ENCODE measurements around the gene GAMT. TPM values are rescaled to one million over a fixed set of nuclear protein-coding genes. Genes with fewer than 3 reads are reported as not detected.

GAMT gene
- total RNA-seq, 1 experiment from 2014 or later = 37.7 TPM

DNA sequence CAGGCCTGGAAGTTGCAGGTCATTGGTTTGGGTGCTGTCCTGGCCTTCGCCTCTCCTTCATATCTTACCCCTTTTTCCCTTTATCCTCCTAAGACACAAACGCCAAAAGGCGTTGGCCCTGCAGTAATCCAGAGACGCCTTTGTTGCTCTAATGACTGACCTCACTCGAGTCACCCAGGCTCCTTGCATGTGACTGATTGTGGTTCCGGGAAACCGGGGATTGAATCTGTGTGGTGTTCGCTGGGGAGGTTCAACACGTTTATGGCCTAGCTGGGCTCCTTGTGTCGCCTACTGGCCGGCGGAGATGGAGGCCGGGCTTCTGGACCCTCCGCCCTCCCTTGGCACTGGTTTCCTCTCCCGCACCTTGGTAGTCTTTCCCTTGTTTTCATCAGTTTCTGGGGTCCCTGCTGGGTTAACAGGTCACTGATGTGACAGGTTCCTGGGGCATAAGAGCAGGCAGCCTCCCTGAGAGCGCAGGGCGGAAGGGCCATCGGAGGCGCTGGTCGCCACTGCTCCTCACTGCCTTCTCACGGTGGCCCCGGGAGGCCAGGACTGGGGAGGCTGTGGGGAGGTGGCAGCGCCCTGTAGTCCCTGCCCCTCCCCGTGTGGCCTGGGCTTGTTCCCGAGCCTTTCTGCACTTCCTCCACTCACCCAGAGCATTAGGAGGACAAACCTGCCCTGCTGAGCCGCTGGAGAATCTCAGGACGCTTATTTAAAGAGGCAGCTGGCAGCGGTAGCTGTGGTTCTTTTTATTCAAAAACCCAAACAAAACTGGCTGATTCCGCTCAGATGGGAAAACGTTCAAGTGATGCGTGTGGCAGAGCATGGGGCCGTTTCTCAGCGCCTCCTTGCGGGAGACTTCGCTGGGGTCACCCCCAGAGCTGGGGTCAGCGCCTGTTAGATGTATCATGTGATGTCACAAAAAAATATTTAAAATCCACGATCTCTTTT lies 35.7 kb downstream of the GAMT start:
- DNase-seq (ENCODE audit: low read depth) = no peak

DNA sequence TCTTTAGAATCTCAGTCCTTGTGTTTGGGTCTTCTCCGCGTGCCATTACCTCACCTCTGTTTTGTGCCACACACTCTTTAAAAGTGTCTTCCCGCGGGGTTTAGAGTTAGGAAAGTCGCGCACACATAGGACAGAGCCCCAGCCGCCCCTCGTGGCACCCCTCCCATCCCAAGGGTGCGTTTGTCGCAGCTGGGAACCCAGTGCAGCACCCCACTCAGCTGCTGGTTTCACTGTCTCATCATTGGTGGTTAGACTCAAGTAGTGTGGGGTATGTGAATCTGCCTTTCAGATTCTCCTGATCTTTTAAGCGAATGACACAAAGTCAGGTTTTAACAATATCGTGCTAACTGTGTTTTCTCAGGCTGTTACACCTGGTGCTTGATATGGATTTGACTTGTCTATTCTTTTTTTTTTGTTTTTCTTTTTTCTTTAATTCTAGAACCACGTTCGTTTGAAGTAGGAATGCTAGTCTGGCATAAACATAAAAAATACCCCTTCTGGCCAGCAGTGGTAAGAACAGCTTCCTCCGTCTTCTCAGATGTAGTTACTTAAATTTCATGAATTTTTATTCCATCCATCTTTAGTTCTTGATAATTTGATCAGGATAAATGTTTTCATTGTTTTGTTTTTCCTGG lies 37.2 kb downstream of the GAMT start:
- no peak for DNase-seq (ENCODE audit: low read depth)

DNA sequence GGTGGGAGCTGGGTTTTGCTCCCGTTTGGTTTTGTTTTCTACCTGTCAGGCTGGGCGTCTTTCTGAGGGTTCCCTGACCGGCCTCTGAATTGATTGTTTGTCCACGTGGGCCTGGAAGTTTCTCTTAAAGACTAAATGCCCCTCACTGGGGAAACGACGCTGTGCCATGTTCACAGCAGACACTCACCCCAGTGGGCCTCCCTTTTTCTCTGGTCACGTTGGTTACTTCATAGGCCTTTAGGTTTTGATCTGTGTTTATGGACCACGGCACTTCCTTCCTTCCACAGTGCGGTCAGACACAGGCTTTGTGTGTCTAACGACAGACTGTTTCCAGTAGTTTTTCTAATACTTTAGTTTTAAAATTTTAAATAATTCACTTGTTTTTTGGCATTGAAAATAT lies 37.7 kb downstream of the GAMT start:
- DNase-seq (ENCODE audit: low read depth) = no peak

DNA sequence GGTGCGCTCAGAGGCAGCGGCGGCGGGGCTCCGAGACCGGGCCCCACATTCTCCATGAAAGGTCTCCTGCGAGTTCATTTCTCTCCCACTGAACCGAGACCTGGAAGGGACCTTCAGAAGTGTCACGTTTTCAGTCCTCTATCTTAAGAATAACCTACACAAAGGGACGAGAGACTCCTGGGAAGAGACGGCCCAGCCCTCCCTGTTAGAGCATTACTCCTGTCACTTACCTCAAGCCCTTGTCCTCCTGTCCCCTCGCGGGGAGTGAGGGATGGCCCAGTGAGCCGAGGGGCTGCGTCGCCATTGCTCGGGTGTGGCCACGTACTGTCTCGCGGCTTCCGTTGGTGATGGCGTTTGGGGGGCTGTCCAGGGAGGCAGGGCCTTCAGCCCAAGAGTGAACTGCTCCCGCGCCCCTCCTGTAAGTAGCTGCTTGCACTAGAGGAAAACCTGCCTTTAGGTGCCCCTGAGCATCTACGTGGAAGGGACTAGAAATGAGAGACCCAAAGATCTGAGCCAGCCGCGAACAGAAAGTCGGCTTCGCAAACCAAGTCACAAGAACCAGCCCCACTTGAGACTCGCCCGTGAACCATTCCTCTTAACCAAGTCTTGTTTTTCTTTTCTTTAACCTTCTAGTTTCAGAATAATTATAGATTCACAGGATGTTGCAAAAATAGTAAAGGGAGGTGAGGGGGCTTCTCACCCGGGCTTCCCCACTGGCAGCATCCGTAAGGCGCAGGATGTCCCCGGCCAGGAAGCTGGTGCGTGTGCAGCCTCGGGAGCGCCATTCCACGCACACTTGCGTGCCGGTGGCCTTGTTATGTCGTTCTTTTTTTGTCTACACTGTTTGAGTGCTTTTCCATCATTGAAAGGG lies 38.7 kb downstream of the GAMT start:
- DNase-seq (ENCODE audit: low read depth) = no peak

DNA sequence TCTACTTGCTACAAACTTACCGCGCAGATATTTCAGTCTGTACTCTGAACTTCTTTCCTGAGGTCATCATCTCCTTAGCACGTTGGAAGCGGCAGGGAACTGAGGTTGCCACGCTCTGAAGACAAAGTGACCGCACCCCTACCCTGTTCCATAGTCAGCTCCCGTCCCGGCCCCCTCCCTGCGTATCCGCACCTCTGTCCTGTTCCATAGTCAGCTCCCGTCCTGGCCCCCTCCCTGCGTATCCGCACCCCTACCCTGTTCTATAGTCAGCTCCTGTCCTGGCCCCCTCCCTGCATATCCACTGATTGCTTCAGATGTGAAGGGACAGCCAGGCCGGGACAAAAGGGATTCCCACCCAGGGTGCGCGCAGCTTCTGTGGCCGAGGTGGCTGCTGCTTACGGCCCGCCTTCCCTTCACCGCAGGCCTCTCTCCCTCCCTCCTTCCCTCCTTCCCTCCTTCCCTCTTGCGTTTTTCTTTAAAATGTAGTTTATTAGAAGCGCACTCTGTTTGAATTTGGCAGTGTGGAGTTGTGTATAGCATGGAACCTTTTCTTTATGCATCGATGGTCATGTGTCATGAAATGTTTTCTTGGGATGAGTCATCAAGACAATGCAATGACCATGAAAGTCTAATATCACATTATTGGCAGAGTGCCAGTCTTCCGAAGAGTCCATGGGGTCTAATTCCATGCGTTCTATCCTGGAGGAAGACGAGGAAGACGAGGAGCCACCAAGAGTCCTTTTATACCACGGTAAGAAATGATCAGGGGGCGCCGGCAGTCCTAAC lies 39.5 kb downstream of the GAMT start:
- DNase-seq (ENCODE audit: low read depth) = peak; percentile 74

DNA sequence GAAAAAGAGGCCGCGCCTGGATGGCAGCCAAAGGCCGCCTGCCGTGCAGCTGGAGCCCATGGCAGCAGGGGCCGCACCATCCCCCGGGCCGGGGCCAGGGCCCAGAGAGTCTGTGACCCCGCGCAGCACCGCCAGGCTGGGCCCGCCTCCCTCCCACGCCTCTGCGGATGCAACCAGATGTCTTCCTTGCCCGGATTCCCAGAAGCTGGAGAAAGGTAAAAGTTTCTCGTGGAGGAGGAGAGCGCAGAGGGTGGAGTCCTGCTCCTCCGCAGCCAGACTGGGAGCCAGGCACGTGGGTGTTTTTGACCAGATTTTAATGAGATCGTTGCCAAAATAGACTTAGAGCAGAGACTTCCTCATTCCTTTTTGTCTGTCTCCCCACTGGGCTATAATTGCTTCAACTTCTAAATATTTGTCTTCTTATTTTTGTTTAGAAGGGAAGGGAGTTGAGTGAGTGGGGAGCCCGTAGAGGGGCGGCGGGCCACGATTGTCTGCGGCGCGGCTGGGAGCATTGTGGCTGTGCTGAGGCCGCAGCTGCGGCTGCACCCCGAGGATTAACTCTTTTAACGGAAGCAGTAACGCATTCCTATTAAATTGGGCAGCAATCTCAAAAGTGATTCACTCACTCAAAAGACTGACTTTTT lies 40.4 kb downstream of the GAMT start:
- peak; percentile 75 for DNase-seq (ENCODE audit: low read depth)

DNA sequence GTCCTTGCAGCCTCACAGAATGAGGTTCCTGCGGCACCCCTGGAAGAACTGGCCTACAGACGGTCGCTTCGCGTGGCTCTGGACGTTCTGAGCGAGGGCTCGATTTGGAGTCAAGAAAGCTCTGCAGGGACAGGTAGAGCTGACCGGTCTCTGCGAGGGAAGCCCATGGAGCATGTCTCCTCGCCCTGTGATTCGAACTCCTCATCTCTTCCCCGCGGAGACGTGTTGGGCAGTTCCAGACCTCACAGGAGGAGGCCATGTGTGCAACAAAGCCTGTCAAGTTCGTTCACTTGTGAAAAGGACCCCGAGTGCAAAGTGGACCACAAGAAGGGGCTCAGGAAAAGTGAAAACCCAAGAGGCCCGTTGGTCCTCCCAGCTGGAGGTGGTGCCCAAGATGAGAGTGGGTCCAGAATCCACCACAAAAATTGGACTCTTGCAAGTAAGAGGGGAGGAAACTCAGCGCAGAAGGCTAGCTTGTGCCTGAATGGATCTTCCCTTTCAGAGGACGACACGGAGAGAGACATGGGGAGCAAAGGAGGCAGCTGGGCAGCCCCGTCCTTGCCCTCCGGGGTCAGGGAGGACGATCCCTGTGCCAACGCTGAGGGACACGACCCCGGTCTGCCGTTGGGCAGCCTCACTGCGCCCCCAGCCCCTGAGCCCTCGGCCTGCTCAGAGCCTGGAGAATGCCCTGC lies 41.1 kb downstream of the GAMT start:
- no peak for DNase-seq (ENCODE audit: low read depth)

DNA sequence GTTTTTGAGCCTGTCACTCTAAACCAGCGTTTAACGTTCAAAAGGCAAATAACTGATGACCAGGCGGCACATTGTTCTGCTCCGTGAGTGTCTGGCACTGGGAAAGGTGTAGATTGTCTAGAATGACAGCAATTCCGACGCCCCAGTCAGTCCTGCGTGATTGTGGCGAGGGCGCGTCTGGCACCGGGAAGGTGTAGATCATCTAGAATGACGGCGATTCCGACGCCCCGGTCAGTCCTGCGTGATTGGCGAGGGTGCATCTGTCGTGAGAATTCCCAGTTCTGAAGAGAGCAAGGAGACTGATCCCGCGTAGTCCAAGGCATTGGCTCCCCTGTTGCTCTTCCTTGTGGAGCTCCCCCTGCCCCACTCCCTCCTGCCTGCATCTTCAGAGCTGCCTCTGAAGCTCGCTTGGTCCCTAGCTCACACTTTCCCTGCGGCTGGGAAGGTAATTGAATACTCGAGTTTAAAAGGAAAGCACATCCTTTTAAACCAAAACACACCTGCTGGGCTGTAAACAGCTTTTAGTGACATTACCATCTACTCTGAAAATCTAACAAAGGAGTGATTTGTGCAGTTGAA lies 43.7 kb downstream of the GAMT start:
- DNase-seq (ENCODE audit: low read depth) = no peak

DNA sequence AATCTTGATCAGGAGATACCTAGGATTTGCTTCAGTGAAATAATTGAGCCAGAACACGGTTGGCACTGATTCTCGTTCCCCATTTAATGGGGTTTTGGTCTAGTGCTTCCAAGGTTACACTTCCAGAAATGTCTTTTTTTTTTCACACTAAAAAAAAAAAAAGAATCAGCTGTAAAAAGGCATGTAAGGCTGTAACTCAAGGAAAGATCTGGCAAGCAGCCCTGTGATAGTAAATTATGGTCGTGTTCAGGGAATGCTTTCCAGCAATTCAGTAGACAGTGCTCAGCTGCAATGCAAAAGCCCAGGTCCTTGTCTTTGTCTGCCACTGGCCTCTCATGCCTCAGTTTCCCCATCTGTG lies 44.9 kb downstream of the GAMT start:
- DNase-seq (ENCODE audit: low read depth) = no peak

DNA sequence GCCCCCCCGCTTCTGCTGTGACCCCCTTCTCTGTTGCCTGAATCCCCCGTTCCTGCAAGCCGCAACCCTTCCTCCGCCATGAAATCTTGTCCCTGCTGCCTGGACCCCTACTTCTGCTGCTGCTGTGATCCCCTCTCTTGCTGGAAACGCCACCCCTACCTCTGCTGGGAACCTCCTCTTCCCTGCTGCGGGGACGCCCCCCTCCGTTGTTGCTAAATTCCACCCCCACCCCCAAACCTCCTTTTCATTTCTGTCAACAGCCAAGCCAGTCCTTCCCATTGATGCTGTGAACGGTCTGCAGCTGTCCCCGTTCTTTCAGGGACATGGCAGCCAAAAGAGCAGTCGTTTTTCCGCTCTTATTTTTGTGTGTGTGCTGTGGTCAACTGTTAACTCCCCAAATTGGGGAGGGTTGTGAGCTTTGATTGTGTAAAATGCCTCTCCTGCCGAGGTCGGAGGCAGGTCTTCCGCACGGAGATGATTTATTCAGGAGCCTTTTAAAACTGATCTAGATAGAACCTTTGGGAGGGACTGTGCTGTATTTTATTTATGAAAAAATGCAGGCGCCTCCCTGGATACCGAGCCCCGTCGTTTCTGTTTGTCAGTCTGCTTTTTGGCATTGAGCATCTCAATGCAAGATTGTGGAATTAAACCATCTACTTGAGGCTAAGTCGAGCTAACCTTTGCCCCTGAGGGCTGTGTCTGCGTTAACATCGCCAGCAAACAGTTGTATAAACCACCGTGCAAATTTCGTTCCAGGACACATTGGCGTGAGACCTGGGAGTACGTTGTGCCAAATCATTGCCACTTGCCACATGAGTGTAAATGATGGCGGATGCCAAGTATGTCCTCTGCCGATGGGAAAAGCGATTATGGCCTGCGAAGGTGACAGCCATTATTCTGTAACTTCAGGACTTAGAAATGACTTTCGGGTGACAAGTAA lies 45.5 kb downstream of the GAMT start:
- no peak for DNase-seq (ENCODE audit: low read depth)

DNA sequence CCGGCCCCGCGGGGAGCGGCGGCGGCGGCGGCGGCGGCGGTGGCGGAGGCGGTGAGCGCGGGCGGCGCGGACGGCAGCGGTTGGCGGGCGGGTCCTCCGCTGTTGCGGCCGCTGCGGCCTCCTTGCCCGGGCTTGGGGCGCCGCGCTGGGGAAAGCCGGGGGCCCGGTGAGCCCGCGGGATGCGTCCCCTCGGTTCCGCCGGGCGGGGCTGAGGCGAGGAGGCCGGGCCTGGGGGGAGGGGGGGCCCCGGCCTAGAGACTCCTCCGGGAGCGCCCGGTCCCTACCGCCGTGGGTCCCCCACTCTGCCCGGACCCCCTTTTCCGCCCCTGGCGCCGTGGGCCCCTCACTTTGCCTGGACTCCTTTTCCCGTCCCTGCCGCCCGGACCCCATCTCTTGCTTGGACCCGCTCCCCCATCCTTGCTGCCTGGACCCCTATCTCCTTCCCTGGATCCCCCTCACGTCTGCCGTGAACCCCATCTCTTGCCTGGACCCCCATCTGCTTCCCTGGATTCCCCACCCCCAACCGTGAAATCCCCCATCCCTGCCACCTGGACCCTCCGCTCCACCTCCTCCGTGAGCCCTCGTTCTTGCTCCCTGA lies 46.3 kb downstream of the GAMT start:
- peak; percentile 35 for DNase-seq (ENCODE audit: low read depth)

DNA sequence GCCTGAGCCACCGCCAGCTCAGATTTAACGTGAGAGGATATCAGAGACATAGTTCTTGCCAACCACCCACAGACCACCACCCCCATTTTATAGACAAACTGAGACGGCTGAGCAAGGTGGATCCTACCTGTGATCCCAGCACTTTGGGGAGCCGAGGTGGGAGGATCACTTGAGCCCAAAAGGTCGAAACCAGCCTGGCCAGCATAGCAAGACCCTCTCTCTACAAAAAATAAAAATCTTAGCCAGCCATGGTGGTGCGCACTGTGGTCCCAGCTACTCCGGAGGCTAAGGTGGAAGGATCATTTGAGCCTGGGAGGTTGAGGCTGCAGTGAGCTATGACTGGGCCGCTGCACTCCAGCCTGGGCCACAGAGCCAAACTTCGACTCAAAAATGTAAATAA lies 48.2 kb downstream of the GAMT start:
- DNase-seq (ENCODE audit: low read depth) = no peak

DNA sequence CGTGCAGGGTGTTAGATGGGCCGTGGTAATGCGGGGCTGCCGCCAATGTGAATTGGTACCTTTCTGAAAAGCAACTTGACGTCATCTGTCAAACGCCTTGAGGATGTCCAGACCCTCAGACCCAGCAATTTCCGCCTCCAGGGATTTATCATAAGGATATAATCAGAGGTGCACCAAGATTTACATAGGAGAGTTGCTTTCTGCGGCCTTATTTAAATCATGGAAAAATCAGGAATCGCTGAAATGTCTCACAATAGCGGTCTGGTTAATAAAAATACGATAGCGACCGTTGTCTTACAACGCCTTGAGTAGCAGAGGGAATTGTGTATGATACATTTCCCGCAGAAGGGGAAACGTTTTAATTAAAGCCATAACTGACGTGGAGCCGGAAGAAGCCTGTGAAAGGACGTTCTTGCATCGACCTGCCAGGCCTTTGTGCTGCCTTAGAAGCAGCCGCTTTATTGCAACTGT lies 49.9 kb downstream of the GAMT start:
- no peak for DNase-seq (ENCODE audit: low read depth)

DNA sequence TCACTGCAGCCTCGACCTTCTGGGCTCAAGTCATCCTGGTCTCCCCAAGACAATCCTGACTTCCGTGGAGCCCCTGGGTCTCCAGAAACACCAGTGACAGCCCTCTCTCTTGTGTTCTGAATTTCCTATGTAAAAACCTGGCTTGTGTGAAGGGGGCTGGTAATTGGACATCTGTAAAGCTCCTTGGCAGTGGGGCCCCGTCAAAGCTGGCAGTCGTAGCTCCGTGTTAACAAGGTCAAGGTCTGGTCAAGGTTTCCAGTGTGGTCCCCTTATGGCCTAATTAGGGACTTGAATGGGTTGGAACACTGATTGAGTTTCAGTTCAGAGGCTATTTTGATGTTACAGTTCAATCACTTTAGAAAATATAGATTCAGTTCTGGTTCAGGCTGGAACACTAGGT lies 50.5 kb downstream of the GAMT start:
- no peak for DNase-seq (ENCODE audit: low read depth)

DNA sequence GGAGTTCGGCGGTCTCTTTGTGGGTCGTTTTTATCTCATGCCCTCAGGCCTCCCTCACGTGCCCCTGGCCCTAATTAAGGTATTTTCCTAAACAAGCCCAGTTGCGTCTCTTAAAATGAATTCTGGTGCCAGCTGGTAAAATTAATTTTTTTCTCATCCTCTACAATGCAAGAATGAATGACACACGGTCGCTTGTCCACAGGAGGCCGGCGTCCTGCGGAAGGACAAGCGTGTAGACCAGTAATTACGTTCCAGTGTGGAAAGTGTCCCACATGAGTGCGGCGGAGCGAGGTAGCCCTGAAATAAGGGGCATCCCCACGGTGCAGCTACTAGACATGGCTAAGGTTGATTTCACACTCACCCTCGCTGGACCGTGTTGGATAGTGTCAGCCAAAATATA lies 52.1 kb downstream of the GAMT start:
- DNase-seq (ENCODE audit: low read depth) = no peak

Measured in M059J (cell line).